ENCODE measurements around the gene USH1G.

- TF ChIP-seq CTCF (IDR thresholded peaks at IDR 0.05) = no peak
- TF ChIP-seq POLR2A (IDR thresholded peaks at IDR 0.05) = no peak
Measured at GRCh38 chr17:74874615-74875037, 48.4 kb downstream of the USH1G start.

Data from adrenal gland (tissue), 5 donors.